Right ventricle myocardium superior (tissue), 1 donor: Measurements from ENCODE around the gene TBC1D2B. TPM values are rescaled to one million over a fixed set of nuclear protein-coding genes. Genes with fewer than 3 reads are reported as not detected.
A peak's percentile ranks its signal among the peaks of the same experiment; 100 is the strongest.
"Not testable (repeated sequence)": the region's sequence is repeated elsewhere in the genome, so short reads cannot be mapped to it uniquely, and the experiment has no call there.

ENCODE experiments used
- ATAC-seq: fragments of 200-7000 bp; cut with Tn5 transposase; one replicate; pipeline ENCODE4 v1.9.1; 2020; ENCODE audit warnings: mild to moderate bottlenecking; ENCODE audit not compliant: poor library complexity
- DNase-seq: peaks from one replicate; pipeline ENCODE4 v3.0.0-alpha.2; 2020
- intact Hi-C: fragments of 100-400 bp; cut with DNase I; formaldehyde crosslinking; loops from one replicate; pipeline ENCODE4 v1.11.2; 2022
- total RNA-seq: library from RNA; stranded (reverse); fragmentation: NEBNext Ultra II Directional; extraction: Animal tissue kit (Norgen Biotek cat#: 25700); gene quantifications from one replicate; pipeline ENCODE4 v1.2.1, GENCODE V29; 2021
- donor health status: DM: no; HTN: yes; CAD: no; lungs with severe emphysema.

TBC1D2B gene
- total RNA-seq, 1 donor from 2014 or later = 9.8 TPM

DNA sequence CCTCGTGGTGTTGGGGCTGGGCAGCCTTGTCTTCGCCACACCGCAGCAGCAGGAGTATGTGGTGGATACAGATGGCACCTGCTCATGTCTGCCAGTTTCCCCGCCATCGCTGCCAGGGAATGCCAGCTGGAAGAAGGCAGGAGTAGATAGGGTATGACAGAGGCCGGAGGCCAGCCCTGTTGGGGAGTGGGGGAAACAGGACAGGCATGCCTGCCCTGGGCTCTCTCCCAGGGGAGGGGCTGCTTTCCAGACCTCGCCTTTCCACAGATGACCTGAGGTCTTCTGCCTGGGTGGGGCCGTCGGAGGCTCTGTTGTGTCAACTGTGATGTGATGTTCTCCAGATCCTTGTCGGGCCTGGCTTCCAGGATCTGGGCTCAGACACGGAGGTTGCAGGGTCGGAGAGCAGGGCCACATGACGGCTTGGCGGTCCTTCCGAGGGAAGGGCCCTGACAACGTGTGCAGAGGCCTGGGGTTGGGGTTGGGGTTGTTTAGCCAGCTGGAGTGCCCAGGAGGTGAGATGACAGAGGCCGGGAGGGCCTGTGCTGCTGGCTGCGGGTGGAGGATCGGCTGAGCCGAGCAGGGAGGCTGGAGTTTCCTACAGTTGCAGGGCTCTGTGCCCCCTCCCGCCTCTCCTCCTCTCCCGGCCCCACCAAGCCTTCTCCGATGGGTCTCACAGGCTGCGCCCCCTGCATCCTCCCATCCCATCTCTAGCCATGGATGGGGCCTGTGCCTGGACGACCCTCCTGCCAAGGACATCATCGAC is 102.0 kb downstream of the TBC1D2B start:
- ATAC-seq (peak; percentile 62), DNase-seq (peak; percentile 79)
- intact Hi-C loops = loop anchor here (10.0 kb wide), 1 partner anchor 799 kb away; no protein-coding TSS in a partner anchor

- ATAC-seq (no peak), DNase-seq (no peak)
- intact Hi-C loops = loop anchor here (10.0 kb wide), 1 partner anchor 800 kb away; no protein-coding TSS in a partner anchor
Measured at GRCh38 chr15:77974416-77975331, 102.8 kb downstream of the TBC1D2B start.

DNA sequence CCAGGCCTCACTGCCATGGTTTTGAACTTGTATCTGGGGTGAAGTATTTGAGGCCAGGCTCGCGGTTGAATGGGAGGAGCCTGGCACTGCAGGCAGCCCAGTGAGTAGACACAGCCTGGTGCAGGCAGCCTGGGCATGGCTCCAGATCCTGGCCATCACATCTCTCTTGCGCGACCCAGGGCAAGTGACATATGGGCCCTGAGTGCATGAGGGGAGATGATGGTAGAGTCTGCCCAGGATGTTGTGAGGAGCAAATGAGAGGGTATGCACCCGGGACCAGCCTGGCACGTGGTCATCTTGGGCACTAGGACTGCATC is 103.5 kb downstream of the TBC1D2B start:
- peak; percentile 82 for DNase-seq
- peak; percentile 68 for ATAC-seq
- intact Hi-C loops = loop anchor here (10.0 kb wide), 1 partner anchor 801 kb away; no protein-coding TSS in a partner anchor

DNA sequence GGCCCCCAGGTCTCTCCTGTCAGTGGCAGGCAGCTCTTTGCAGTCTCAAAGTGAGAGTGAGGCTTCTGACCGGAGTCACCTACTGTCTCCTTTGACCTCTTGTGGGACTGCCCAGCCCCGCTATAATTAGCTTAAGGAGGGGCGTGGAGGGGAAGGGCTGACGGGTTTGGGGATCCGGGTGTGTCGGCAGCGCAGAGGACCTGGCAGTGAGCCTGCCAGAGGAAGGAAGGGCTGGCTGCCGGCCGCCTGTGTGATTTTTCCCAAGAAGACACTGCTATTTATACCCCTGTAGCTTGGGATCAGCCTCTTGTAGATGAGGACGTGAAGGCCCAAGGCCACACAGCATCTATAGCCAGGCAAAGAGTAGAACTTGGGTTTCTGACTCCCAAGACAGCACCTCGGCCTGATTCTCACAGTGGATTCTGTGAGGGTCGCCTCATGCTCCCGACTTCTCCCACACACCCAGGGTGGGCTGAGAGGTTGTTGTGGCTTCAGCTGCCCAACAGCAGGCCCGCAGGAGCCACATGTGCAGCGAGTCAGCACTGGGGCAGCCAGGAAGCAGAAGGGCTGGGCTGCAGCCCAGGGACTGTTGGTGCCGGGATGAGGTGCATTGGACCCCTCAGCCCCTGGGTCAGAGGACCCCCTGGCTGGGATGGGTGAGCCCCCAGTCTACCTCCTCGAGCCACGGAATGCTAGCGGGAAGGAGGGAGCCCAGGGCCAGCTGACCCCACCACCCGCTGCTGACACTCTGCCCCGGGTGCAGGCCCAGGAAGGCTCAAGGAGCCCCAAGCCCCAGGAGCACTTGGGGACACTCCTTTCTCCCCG is 104.0 kb downstream of the TBC1D2B start:
- peak; percentile 68 for ATAC-seq
- intact Hi-C loops = loop anchor here (10.0 kb wide), 1 partner anchor 801 kb away; no protein-coding TSS in a partner anchor
- DNase-seq = not testable (repeated sequence)

DNA sequence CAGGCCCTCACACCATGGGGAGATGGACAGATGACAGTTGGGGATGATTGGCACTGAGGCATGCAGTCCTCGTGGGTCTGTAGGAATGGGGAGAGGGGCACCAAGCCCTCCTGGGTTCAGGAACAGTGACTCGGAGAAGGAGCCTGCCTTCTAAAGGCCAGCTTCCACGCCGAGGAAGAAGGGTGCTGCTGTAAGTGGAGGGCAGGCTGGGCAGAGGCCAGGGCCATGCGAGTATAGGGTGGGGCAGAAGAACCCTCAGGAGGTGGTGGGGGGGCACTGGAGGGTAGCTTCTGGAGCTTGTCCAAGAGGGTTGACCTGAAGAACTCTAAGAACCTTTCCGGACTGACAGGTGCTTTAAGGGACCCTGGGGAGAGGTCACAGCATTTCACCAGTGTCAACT is 104.8 kb downstream of the TBC1D2B start:
- not testable (repeated sequence) for ATAC-seq, DNase-seq
- intact Hi-C loops = loop anchor here (10.0 kb wide), 1 partner anchor 802 kb away; no protein-coding TSS in a partner anchor

- peak; percentile 32 for ATAC-seq
- not testable (repeated sequence) for DNase-seq
- intact Hi-C loops = loop anchor here (10.0 kb wide), 1 partner anchor 803 kb away; no protein-coding TSS in a partner anchor
Measured at GRCh38 chr15:77971875-77972274, 105.6 kb downstream of the TBC1D2B start.

DNA sequence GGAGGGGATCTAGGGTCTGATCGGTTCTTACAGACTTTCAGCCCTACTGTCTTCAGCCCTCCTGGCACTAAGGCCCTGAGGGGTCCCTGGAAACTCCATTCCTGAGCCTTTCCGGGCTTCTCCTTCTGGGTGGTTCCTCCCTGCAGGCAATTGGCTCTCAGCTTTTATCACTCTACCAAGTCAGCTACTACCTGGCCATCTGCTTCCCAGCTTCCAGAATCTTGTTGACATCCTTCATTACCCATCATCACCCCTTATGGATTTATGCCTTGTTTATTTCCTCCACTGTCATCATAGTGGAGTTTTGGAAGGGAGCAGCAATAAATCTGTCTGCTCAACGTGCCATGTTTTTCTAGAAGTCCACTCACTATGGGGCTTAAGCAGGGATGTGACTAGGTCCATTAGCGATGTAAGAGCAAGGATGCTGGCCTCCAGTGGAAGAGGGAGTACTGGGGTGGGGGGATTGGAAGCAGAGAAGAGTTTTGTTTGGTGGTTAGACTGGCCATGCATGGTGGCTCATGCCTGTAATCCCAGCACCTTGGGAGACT is 106.6 kb downstream of the TBC1D2B start:
- intact Hi-C loops = loop anchor here (10.0 kb wide), 1 partner anchor 804 kb away; no protein-coding TSS in a partner anchor
- ATAC-seq, DNase-seq: not testable (repeated sequence)

GRCh38 chr15:77969055-77969454 is 108.5 kb downstream of the TBC1D2B start:
- ATAC-seq = no peak
- intact Hi-C loops = loop anchor here (10.0 kb wide), 1 partner anchor 266 kb away; the partner anchor contains the start of gene ACSBG1
- no peak for DNase-seq

- intact Hi-C loops = loop anchor here (2.0 to 10.0 kb wide), 2 partner anchors 141 to 267 kb away; partner anchors contain the start of gene ACSBG1
- DNase-seq (no peak), ATAC-seq (no peak)
Measured at GRCh38 chr15:77967798-77968197, 109.7 kb downstream of the TBC1D2B start.

GRCh38 chr15:77967235-77967615 is 110.3 kb downstream of the TBC1D2B start:
- ATAC-seq, DNase-seq: not testable (repeated sequence)
- intact Hi-C loops = loop anchor here (2.0 to 10.0 kb wide), 2 partner anchors 142 to 268 kb away; partner anchors contain the start of gene ACSBG1

GRCh38 chr15:77966540-77967234 is 110.8 kb downstream of the TBC1D2B start:
- peak; percentile 88 for ATAC-seq
- intact Hi-C loops = loop anchor here (2.0 to 10.0 kb wide), 2 partner anchors 142 to 268 kb away; partner anchors contain the start of gene ACSBG1
- no peak for DNase-seq

DNA sequence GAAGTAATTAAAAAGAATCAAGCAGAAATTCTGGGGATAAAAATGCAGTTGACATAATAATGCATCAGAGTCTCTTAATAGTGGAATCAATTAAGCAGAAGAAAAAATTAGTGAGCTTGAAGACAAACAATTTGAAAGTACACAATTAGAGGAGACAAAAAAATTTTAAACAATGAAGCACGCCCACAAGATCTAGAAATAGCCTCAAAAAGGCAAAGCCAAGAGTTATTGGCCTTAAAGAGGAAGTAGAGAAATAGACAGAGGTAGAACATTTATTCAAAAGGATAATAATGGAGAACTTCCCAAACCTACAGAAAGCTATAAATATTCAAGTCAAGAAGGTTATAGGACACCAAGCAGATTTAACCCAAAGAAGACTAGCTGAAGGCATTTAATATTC is 113.3 kb downstream of the TBC1D2B start:
- DNase-seq (no peak), ATAC-seq (no peak)
- intact Hi-C loops = loop anchor here (10.0 kb wide), 1 partner anchor 271 kb away; the partner anchor contains the start of gene ACSBG1

GRCh38 chr15:77959432-77959879 is 118.1 kb downstream of the TBC1D2B start:
- peak; percentile 99 for ATAC-seq
- intact Hi-C loops = loop anchor here (2.0 kb wide), 1 partner anchor 149 kb away; no protein-coding TSS in a partner anchor
- peak; percentile 86 for DNase-seq

GRCh38 chr15:77958716-77959431 is 118.6 kb downstream of the TBC1D2B start:
- not testable (repeated sequence) for ATAC-seq

GRCh38 chr15:77958021-77958420 is 119.5 kb downstream of the TBC1D2B start:
- intact Hi-C loops = loop anchor here (2.0 kb wide), 1 partner anchor 151 kb away; no protein-coding TSS in a partner anchor
- ATAC-seq, DNase-seq: not testable (repeated sequence)

More at GRCh38 chr15:77958716-77959431, 118.6 kb downstream of the TBC1D2B start:
- DNase-seq = not testable (repeated sequence)
- intact Hi-C loops = loop anchor here (2.0 kb wide), 1 partner anchor 150 kb away; no protein-coding TSS in a partner anchor

DNA sequence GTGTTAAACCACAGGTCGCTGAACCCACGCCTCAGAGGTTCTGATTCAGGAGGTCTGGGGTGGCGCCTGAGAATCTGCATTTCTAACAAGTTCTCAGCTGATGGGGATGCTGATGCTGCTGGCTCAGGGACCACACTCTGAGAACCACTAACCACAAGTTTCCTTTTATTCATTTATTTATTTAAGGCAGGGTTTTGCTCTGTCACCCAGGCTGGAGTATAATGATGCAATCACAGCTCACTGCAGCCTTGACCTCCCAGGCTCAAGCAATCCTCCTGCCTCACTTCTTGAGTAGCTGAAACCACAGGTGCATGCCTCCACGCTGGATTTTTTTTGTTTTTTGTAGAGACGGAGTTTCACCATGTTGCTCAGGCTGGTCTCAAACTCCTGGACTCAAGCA is 123.6 kb downstream of the TBC1D2B start:
- intact Hi-C loops, ATAC-seq, DNase-seq: not testable (repeated sequence)
